ENCODE results near the gene COX19. TPM values are rescaled to one million over a fixed set of nuclear protein-coding genes. Genes with fewer than 3 reads are reported as not detected.
"Not testable (repeated sequence)": the region's sequence is repeated elsewhere in the genome, so short reads cannot be mapped to it uniquely, and the experiment has no call there.

COX19 gene
- total and polyA plus RNA-seq, 2 of the 13 experiments (the other 11 are each of a cell fraction or from before 2014, with no cell fraction given), result 11.5 to 21.7 TPM

DNA sequence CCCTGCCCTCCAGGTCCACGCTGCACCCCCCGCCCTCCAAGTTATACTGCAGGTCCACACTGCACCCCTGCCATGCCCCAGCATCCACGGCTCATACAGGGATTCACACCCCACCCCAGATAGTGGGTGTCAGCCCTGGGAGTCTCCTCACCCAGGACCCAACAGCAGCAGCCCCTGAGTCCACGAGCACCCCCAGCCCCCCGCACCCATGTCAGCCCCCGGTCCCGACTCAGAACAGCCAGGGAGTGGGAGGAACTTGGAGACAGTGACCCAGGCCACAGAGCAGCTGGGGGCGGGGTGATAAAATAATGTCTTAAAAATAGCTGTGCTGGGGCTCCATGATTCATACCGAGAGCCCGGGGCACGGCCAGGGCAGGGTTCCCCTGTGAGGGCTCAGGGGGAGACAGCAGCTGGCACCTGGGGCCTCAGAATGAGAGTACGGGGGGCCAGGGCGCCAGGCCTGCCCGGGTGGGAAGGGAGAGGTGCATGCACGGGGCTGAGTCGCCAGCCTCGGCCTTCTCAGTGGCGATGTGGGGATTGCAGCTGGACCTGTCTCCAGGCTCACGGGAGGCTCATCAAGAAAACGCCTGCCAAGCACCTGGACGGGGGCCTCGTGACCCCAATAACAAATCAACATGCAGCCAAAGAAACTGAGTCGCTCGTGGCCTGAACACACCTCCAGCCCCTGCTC is 50.7 kb downstream of the COX19 start:
- H3K79me2 ChIP-seq (ENCODE audit: insufficient read depth, low read length), result no peaks in the 10 kb centered on the region
- DNase-seq (ENCODE audit: low spot score), result no peak
- no peak overlapping the region for H3K27ac ChIP-seq (ENCODE audit: extremely low read length, insufficient read depth, low read length)
- no peak overlapping the region for H3K4me2 ChIP-seq (ENCODE audit: low read depth, low read length)
- H3K36me3 ChIP-seq (replicated peaks in 1 of 2; ENCODE audit: control insufficient read depth in 1 of 2, insufficient read depth in 2 of 2, low read length in 2 of 2), result no peaks in the 10 kb centered on the region
- no peak for FAIRE-seq
- intact Hi-C loops (cut with micrococcal nuclease; ENCODE audit: unreplicated experiment), result no loop called here
- no peak for ATAC-seq
- 93% methylated on average over 14 of the region's 24 CpGs for WGBS (ENCODE audit: low lambda C conversion rate)
- BruUV-seq (replicated peaks), result no TSS peak
- H4K20me1 ChIP-seq (ENCODE audit: insufficient read depth, low read length), result no peaks in the 10 kb centered on the region
- no peak overlapping the region for H3K4me3 ChIP-seq (replicated peaks in 1 of 3; ENCODE audit: insufficient read depth in 1 of 3, low read depth in 2 of 3, low read length in 3 of 3)
- no peak overlapping the region for H3K9ac ChIP-seq (ENCODE audit: insufficient read depth, low read depth, low read length)
- TF ChIP-seq ZNF326 (CRISPR knock-in tag; IDR thresholded peaks at IDR 0.05; ENCODE audit: borderline replicate concordance) (no peak), ZFP41 (CRISPR knock-in tag; IDR thresholded peaks at IDR 0.05; ENCODE audit: borderline replicate concordance) (no peak), NR3C1 (CRISPR knock-in tag; IDR thresholded peaks at IDR 0.05) (no peak), ZNF501 (CRISPR knock-in tag; IDR thresholded peaks at IDR 0.05) (no peak), ZNF773 (CRISPR knock-in tag; IDR thresholded peaks at IDR 0.05; ENCODE audit: borderline replicate concordance) (no peak), ELF3 (CRISPR knock-in tag; IDR thresholded peaks at IDR 0.05) (no peak), AKAP8 (CRISPR knock-in tag; IDR thresholded peaks at IDR 0.05) (no peak), KLF11 (CRISPR knock-in tag; IDR thresholded peaks at IDR 0.05) (no peak), ZNF33B (CRISPR knock-in tag; IDR thresholded peaks at IDR 0.05) (no peak), KLF12 (CRISPR knock-in tag; IDR thresholded peaks at IDR 0.05; ENCODE audit: borderline replicate concordance) (no peak), FOXK1 (CRISPR knock-in tag; IDR thresholded peaks at IDR 0.05; ENCODE audit: borderline replicate concordance, low read depth) (no peak)
- TF ChIP-seq, protein P1, sequence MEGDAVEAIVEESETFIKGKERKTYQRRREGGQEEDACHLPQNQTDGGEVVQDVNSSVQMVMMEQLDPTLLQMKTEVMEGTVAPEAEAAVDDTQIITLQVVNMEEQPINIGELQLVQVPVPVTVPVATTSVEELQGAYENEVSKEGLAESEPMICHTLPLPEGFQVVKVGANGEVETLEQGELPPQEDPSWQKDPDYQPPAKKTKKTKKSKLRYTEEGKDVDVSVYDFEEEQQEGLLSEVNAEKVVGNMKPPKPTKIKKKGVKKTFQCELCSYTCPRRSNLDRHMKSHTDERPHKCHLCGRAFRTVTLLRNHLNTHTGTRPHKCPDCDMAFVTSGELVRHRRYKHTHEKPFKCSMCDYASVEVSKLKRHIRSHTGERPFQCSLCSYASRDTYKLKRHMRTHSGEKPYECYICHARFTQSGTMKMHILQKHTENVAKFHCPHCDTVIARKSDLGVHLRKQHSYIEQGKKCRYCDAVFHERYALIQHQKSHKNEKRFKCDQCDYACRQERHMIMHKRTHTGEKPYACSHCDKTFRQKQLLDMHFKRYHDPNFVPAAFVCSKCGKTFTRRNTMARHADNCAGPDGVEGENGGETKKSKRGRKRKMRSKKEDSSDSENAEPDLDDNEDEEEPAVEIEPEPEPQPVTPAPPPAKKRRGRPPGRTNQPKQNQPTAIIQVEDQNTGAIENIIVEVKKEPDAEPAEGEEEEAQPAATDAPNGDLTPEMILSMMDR (CRISPR knock-in tag; IDR thresholded peaks at IDR 0.05), result no peak
- TF ChIP-seq, protein P2, sequence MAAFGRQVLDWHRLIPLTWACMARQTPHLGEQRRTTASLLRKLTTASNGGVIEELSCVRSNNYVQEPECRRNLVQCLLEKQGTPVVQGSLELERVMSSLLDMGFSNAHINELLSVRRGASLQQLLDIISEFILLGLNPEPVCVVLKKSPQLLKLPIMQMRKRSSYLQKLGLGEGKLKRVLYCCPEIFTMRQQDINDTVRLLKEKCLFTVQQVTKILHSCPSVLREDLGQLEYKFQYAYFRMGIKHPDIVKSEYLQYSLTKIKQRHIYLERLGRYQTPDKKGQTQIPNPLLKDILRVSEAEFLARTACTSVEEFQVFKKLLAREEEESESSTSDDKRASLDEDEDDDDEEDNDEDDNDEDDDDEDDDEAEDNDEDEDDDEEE (CRISPR knock-in tag; IDR thresholded peaks at IDR 0.05), result no peak
- no peak overlapping the region for H2AFZ ChIP-seq (ENCODE audit: low read length)
- POLR2A ChIA-PET, result interaction anchor here (3.3 to 4.2 kb wide), 2 partner anchors 24 to 32 kb away, joined by 24 to 28 read pairs; no protein-coding TSS in a partner anchor
- CTCF ChIA-PET (ENCODE audit: low intra/inter-chr PET ratio, low total read pairs), result no interaction called here
- no peaks in the 10 kb centered on the region for H3K9me3 ChIP-seq (ENCODE audit: low read length)
- no peaks in the 10 kb centered on the region for H3K27me3 ChIP-seq (ENCODE audit: control insufficient read depth in 1 of 2, insufficient read depth in 2 of 2, low read length in 2 of 2)
- H3K4me1 ChIP-seq (ENCODE audit: insufficient read depth, low read length), result peaks cover 61% of the 10 kb centered on the region
- in situ Hi-C loops (cut with HindIII; ENCODE audit: extremely low pct_ligation_motif_present, low pct_unique_long_range_greater_than_20kb), result no loop called here

DNA sequence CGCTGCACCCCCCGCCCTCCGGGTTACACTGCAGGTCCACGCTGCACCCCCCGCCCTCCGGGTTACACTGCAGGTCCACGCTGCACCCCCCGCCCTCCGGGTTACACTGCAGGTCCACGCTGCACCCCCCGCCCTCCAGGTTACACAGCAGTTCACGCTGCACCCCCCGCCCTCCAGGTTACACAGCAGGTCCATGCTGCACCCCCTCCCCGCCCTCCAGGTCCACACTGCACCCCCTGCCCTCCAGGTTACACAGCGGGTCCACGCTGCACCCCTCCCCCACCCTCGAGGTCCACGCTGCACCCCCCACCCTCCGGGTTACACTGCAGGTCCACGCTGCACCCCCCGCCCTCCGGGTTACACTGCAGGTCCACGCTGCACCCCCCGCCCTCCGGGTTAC is 51.3 kb downstream of the COX19 start:
- H3K27me3 ChIP-seq (ENCODE audit: control insufficient read depth in 1 of 2, insufficient read depth in 2 of 2, low read length in 2 of 2); intact Hi-C loops (cut with micrococcal nuclease; ENCODE audit: unreplicated experiment); H3K9me3 ChIP-seq (ENCODE audit: low read length); H3K4me3 ChIP-seq (replicated peaks in 1 of 3; ENCODE audit: insufficient read depth in 1 of 3, low read depth in 2 of 3, low read length in 3 of 3); H3K27ac ChIP-seq (ENCODE audit: extremely low read length, insufficient read depth, low read length); H2AFZ ChIP-seq (ENCODE audit: low read length); H3K9ac ChIP-seq (ENCODE audit: insufficient read depth, low read depth, low read length); ATAC-seq; H3K79me2 ChIP-seq (ENCODE audit: insufficient read depth, low read length); in situ Hi-C loops (cut with HindIII; ENCODE audit: extremely low pct_ligation_motif_present, low pct_unique_long_range_greater_than_20kb); FAIRE-seq; H3K4me2 ChIP-seq (ENCODE audit: low read depth, low read length); BruUV-seq (replicated peaks); POLR2A ChIA-PET; CTCF ChIA-PET (ENCODE audit: low intra/inter-chr PET ratio, low total read pairs); DNase-seq (ENCODE audit: low spot score); H4K20me1 ChIP-seq (ENCODE audit: insufficient read depth, low read length); H3K36me3 ChIP-seq (replicated peaks in 1 of 2; ENCODE audit: control insufficient read depth in 1 of 2, insufficient read depth in 2 of 2, low read length in 2 of 2): not testable (repeated sequence)
- WGBS (ENCODE audit: low lambda C conversion rate), result 82% methylated on average over 24 of the region's 25 CpGs
- H3K4me1 ChIP-seq (ENCODE audit: insufficient read depth, low read length), result peaks cover 54% of the 10 kb centered on the region
